NCI-H2081 treated with DMSO at 0.1 percent for 48 hours (cell line): Measurements from ENCODE around the gene FGFR2.

ENCODE experiments used
- DNase-seq: peaks from one replicate; lab custom pipeline; 2025; lab: John Stamatoyannopoulos, UW

Gene FGFR2

DNA sequence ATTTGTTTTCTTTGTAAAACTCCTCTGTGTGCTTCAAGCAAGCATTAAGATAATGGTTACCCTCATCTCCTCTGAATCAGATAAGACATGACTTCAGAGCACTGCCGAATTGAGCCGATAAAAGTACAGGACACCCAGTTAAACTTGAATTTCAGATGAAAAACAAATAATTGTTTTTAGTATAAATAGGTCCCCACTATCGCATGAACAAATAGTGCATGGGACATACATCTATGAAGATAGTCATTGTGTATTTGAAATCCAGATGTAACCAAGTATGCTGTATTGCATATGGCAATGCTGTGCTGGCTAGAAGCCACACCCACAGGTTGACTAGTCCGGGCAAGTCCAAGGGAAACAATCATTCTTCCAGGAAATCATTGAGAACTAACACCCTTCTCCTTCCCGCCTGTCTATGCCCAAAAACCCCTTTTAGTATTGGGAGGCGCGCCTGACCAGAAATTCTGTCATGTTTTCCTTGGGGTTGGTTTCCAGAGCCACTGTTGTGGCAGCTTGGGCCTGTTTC lies 12.6 kb upstream of the FGFR2 start:
- no peak for DNase-seq

DNA sequence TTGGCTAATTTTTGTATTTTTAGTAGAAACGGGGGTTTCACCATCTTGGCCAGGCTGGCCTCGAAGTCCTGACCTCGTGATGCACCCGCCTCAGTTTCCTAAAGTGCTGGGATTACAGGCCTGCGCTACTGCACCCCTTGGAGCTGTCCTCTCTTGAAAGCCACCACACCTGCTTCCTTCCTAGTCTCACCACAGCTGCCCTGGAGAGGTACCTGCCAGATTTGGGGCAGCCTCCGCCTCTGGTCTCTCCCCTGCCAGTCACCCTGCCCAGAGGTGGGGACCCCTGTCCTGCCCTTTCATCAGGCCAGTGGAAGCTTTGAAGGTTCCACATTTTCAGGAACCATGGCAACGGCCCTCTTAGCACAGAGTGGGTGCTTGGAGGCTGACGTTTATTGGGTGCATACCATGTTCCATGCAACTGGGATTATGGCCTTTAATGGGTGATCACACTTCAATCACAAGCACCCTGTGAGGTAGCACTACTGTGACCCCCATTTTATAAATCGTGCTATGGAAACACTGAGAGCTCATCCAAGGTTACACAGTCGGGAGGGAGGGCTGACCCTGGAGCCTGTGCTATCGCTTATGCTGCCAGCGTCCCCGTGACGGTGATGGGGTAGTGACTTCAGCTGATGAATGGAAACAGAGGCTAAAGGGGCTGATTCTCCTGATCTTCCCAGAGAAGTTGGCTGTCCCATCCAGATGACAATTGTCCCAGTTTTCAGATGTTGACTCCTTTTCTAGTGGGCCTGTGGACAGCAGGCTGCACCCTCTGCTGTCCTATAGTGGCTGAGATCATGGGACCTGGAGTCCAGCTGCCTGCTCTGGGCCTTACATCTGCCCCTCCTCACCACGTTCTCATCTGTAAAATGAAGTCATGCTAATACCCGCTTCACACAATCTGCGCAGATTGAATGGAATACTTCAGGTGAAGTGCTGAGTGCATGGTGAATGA lies 11.5 kb upstream of the FGFR2 start:
- DNase-seq = no peak

DNA sequence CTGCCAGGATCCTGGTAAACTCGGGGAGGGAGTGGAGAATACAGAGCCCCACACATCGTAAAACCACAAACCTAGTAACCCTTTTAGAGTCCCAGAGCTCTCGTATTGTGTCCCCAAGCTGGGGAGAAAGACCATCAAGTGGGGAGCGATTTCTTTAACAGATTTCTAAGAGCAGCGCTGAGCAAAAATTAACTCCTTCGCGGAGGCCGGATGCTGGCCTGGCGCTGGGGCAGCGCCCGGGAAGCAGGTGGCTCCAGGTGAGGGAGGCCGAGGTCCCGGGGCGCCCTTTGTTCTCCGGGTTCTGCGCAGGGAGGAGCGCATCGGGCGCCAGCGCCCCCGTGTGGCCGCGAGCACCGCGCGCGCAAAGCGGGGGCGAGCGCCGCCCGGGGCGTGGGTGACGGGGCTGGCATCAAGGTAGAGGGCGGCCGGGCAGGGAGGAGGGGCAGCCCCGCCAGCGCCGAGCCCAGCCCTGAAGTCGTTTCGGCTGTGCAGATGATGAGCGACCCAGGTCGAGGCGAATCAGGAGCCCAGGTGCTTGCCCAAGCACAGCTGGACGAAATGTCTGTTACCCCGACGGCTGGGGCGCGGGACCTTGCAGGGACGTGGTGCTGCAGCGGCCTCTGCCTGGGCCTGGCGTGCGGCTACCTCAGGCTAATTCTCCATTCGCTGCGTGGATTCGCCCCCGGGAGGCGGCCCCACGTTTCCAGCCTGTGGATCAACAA lies 10.4 kb upstream of the FGFR2 start:
- no peak for DNase-seq

DNA sequence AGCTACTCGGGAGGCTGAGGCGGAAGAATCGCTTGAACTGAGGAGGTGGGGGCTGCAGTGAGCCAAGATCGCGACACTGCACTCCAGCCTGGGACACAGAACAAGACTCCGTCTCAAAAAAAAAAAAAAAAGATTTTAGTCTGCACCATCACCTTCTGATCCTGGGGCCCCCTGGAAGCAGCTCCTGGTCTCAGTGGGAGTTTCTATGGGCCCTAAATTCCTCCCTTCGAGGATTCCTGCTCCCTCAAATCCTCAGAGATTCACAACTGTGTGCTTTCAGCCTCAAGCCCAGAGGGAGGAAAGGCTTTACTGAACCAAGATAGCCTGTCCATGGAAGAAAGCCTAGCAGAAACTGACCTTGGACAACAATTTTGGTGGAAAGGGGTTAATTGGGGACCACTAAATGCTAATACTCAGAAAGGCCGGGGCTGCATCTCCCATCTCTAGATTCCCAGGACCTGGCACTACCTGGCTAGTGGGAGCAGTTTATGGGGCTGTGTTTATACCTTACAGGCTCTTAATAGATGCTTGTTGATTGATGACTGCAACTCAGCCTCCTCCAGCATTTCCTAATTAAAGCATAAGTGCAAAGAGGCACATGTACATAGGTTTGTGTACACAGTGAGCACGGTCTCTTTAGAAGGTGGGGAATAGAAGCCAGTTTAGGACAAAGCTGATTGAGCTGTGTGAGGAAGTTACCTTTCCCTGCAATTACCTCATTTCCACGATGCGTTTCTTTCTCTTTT lies 9.2 kb upstream of the FGFR2 start:
- no peak for DNase-seq

DNA sequence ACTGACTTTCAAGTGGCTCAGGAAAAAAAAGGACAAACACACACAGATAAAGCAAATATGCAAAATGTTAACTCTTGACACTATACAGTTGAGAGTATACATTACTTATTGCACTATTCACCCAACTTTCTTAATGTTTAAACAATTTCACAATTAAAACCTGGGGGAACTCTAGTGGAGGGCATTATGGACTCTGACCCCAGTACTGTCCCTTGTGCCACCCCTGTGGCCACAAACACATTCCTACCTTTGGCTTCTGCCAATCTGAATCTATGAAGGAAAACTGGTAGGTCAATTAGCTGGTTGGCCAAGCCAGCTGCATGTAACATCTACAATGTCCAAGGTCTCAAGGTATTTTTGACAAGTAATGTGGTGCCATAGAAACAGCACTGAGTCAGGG lies 7.5 kb upstream of the FGFR2 start:
- DNase-seq = no peak

DNA sequence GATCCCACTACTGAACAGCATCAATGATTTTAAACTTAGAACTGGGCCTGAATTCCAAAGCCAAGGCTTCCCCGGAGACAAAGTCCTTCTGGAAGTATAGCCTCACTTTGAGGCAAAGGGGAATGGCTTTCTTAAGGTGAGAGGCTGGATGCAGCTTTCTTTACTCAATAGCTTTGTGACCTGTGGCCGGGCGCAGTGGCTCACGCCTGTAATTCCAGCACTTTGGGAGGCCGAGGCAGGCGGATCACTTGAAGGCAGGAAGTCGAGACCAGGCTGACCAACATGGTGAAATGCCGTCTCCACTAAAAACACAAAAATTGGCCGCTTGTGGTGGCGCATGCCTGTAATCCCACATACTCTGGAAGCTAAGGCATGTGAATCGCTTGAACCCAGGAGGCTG lies 3.2 kb upstream of the FGFR2 start:
- DNase-seq = no peak

DNA sequence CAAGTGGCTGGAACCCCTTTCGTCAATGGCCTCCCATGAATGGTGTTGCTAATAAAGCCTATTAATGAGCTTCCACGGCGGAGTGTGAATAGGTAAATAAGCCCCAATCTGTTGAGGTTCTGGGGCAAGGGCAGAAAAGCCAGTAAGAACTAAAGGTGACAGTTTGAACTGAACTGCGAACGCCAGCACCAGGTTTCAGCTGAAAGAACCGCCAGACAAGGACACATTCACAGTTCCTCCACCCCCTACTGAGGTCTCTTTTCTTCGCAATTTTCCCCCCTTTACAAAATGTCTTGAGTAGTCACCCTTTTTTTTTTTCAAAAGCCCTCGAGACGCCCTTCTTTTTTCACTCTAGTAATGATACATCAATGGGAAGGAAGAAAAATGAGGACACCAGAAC lies 2.4 kb upstream of the FGFR2 start:
- DNase-seq = no peak

DNA sequence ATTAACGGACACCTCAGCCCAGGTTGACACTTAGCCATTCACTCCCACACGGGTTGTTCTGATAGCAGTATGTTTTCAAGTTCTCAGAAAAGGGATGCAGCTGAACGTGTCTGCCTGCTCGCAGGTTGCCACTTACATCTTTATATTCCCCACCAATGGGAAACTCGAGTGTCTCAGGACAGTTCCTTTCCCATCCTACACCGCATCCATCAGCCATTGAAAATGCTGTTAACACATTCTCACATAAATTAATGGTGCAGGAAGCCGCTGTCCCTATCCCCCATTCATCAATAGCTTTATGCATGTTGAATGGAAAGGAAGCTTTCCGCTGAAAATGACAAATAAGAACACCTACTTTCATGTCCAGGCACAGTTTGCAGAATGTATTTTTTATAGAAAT lies 1.7 kb upstream of the FGFR2 start:
- no peak for DNase-seq

DNA sequence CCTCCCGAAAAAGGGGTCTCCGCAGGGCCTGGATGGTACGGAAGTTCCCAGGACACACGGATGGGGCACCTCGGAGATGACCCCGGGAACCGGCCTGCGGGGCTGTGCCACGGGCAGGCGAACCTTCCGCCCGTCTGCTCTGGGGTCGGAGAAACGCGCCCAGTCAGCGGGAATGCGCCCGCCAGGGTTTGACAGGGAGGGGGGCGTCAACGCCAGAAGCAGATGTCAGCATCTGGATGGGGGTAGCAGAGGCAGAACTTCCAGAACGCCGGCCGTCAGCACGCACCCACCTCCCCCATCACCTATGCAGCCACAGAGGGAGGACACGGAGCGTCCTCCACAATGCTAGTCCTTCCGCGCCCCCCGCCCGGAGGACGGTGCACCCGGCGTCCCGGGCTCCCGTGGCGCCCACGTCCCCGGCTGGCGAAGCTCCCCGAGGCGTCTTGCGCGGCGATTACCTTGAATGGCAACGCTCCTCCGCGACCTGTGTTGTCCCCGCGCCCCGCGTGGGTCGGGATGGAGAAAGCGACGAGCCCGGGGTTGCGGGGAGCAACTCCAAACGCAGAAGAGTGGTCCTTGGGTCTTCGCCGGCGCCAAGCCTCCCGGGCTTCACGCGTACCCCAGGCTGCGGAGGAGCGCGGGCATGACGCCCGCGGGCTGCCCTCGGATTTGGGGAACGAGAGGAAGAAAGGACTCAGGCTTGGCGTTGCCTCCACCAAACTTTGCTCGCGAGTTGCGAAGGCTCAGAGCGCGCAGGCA lies 561 bp downstream of the FGFR2 start:
- DNase-seq = no peak

DNA sequence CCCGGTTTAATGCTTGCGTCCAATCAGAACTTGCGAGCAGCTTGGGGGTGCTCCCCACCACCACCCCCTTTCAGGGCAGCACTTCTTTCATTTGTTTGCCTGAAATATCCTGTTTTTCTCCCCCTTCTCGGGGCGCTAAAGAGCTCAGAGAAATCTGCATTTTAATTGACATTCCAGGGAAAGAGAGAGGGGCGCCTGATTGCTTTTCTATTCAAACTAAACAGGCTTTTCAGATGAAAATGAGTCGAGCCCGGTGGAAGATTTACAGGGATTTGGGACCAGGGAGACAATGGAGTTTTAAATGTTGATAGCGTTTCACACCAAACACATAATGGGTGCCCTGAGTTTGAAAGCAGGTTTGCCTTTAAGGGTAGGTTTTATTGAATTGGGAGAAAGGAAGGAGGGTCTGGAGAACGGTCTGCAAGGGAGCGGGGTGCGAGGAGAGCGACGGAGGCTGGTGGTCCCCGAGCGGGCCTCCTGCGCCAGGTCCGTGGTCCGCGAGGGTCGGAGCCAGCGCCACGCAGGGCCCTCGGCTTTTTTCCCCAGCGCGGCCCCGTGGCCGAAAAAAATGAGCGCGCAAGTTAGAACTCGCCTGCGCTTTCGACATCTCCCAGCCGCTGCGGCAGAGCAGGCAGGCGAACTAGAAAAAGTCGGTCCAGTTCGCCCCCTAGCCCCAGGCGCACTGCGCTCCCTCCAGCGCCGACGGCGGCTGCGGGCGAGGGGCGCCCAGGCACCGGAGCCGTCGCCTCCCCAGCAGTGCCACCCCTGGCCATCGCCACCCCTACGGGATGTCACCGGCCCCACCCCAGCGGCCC lies 1.3 kb downstream of the FGFR2 start:
- DNase-seq = no peak

DNA sequence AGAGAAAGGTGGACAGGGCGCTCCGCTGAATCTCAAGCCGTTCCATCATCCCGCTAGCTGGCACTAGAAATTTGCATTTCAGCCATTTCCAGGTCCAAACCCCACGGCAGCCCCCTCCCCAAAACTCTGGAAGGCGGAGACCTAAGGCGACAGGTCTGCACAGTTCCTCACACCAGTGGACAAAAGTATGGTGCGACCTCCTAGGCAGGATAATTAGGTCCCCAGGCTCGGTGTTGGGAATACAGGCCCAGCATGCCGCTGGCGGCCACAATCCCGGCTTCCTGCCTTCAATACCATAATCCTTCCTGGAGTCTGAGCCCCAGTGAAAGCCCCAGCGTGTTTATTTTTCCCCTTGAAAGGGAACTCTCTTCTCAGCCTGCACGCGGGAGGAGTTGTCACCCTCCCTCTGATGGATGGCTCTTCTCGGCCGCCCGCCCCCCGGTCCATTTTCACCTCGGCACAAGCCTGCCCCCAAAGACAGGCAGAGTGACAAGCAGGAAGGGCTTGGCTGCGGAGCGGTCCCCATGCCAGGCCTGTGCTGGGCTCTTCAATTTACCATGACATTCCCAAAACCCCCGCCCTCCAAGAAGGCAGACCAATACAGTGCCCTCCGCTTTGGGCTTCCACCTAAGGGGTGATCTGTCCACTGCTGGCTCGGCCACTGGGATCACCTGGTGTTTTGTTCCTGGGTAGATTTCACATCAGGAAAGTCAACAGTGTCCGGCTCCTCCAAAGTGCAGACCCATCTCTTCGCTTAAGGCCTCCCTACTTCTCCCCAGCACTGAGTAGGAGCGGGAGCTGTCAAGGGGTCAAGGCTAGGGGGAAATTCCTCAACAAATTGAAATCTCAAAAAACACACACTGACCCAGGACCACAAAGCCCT lies 2.2 kb downstream of the FGFR2 start:
- DNase-seq = no peak

DNA sequence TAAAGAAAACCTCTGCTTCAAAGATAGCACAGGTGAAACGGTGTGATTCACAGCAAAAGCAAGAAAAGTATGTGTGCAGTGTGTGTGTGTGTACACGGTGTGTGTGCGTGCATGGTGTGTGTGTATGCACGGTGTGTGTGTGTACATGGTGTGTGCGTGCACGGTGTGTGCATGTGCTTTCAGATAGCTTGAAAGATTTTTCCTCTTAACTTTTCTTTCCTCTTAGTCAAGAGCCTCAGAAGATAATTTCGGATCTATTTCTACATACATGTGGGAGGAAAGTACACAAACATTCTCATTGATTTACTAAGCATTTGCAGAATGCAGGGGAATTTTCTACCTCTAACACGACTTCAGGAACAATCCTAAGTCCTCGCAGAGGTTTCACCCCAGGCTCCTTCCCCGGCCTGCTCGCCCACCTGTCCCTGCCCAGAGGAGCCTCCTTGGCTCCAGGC lies 2.9 kb downstream of the FGFR2 start:
- DNase-seq = no peak

DNA sequence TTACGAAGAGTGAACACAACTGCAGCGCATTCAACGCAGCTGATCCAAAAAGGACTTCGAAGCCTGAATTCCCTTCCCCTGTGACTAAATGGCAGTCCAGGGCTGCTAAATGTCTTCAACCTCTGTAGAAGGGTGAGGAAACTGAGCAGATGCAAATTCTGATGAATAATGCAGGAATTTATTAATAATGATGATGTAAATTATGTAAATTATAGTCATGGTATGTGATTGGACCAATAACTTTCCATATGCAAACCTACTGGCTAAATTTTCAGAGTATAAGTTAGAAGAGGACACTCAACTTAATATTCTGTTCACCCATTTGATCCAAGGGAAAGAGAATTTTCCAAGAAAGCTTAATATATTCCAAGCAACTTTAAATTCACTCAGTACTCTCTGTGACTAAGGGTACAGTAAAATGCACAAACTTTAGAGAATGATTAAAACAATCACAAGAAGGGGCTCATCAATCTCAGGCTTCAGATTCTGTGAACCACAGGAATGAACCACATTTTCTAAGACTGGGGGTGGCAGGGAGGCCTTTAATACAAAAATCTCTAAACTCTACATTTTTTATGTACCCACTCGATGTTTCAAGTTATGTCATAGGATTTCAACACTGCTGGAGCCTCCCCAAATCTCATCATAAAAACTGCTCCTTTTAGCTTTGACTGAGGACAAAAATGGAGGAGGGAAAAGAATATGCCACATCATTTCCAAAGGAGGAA lies 3.5 kb downstream of the FGFR2 start:
- no peak for DNase-seq

DNA sequence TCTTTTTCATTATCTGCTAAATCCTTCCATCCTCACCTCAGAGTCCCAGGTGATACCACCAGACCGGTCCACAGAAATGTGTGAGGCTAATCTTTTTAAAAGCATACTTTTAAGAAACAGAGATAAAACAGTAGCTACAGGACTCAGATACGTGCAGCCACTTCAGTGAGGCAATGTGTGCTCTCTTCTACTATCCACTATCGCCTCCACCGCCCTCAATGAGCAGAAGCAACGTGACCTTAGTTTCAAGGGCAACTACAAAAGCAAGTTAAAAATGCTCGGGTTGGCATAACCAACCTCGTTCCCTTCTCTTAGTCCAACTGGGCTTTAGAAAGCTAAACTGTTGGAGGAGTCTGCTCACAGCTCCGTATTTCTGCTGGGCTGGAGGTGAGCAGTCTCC lies 4.2 kb downstream of the FGFR2 start:
- DNase-seq = no peak

DNA sequence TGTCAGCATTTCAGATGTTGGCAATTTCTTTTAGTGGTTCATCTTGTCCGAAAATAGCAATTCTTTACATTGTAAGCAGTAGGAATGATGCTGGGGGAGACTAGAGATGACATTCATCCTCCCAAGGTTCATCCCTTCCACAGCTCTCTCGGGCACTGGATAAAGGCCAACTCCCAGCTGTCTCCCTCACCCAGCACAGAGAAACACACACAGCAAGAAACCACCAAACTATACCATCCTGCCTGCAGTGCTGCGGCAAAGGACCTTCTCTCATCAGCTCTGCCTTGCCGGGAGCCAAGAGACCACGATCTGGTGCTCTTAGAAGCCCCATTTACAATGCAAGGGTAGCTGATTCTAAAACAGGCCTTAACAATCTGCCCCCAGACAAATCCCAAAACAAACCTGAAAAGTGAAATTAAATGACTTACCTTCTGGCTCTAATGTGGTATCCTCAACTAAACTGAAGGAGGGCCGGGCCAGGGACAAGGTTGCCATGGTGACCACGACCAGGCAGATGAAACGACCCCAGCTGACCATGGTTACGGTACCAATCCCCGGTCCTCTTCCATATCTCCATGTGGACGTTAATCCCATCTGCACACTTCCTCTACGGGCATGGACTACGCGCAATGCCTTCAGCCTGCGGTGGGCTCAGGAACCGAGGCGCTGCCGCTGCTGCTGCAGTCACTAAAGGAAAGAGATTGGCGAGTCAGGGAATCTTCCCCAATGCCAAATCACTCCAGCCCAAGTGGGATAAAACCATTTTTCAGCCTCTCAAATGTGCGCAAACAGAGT lies 4.8 kb downstream of the FGFR2 start:
- no peak for DNase-seq

DNA sequence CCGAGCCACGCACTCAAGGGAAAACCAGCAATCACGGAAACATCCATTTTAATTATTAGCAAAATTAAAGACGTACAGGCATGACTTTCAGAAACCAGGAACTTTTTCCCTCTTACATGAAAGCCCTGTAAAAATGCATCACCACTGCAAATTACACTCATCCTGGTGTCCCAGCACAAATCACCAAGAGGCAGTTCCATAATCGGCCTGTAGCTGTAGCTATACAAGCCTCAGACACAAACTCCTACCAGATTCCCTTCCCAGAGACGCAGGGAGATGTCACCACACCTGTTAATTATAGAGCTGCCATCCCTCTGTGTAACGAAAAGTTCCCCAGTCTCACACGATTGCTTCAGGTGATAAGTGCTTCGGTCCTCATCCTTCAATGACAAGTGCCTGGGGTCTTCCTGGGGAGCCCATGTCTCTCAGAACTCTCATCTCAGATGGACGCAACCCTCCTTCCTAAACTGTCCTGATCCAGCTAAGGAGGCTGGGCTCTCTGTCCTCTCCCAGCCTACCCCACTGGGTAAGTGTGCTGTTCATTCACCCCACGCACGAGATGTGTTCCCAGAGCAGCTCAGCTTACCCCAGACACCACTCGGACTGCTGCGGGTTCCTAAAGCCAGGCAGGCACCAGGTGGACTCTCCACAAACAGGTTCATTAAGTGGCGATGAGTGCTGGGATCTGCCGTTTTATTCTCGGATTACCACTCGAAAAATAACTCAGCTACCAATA lies 5.9 kb downstream of the FGFR2 start:
- no peak for DNase-seq

DNA sequence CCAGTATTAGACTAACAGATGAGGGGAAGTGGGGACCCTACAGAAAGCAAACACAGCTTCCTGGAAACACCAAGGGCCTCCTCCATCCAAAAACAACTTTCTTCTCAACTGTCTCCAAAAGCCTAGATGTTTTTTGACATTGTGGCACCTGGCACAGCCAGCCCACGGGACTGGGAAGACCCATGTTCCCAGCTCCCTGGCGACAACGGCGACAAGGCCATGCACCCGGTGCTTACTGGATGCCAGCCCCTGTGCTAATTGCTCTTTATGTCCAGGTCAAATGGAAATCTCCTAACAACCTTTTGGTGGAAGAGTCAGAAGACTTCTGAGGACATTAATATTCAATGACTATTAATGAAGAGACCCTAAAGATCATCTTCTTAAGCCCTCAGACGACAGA lies 7.1 kb downstream of the FGFR2 start:
- no peak for DNase-seq
